ENCODE data around the gene PITPNC1.
"Not testable (repeated sequence)": the region's sequence is repeated elsewhere in the genome, so short reads cannot be mapped to it uniquely, and the experiment has no call there.

The PITPNC1 gene

DNA sequence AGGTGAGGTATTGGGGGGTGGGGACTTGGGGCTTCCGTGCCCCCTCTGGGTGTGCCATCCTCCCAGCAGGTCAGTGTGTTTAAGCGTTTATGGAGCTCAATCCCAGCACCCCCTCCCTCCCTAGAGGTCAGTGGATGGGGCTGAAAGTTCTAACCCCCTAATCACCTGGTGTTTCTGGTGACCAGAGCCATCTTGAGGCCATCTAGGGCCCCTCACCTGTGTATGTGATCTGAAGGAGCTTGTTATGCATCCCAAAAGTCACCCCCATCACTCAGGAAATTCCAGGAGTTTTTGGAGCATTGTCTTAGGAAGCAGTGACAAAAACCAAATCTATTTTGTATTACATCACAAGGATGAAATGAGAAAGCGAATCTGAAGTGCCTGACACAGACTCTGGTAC lies 272.8 kb downstream of the PITPNC1 start:
- Histone ChIP-seq H3K9ac (ENCODE audit: low read length in 2 of 2) (no peak overlapping the region), H3K4me3 (ENCODE audit: low read length in 2 of 2) (no peak overlapping the region), H3K27ac (ENCODE audit: low read length) (no peak overlapping the region), H3K4me1 (ENCODE audit: control insufficient read depth, insufficient read depth, low read length) (no peaks in the 10 kb centered on the region), H3K36me3 (ENCODE audit: control insufficient read depth in 2 of 2, insufficient read depth in 2 of 2, low read length in 2 of 2) (no peaks in the 10 kb centered on the region), H3K27me3 (ENCODE audit: control insufficient read depth in 1 of 2, insufficient read depth in 2 of 2, low read length in 2 of 2) (no peaks in the 10 kb centered on the region), H3K9me3 (ENCODE audit: control insufficient read depth in 2 of 2, low read length in 2 of 2) (no peaks in the 10 kb centered on the region)

DNA sequence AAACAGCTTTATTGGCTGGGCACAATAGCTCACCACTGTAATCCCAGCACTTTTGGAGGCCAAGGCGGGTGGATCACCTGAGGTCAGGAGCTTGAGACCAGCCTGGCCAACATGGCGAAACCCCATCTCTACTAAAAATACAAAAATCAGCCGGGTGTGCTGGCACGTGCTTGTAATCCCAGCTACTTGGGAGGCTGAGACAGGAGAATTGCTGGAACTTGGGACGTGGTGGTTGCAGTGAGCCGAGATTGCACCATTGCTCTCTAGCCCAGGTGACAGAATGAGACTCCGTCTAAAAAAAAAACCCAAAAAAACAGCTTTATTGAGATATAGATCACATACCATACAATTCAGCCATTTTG lies 274.1 kb downstream of the PITPNC1 start:
- not testable (repeated sequence) for H3K4me3 ChIP-seq (ENCODE audit: low read length in 2 of 2); H3K27me3 ChIP-seq (ENCODE audit: control insufficient read depth in 1 of 2, insufficient read depth in 2 of 2, low read length in 2 of 2); H3K9me3 ChIP-seq (ENCODE audit: control insufficient read depth in 2 of 2, low read length in 2 of 2); H3K36me3 ChIP-seq (ENCODE audit: control insufficient read depth in 2 of 2, insufficient read depth in 2 of 2, low read length in 2 of 2); H3K9ac ChIP-seq (ENCODE audit: low read length in 2 of 2); H3K4me1 ChIP-seq (ENCODE audit: control insufficient read depth, insufficient read depth, low read length); H3K27ac ChIP-seq (ENCODE audit: low read length)

- H3K36me3 ChIP-seq (ENCODE audit: control insufficient read depth in 2 of 2, insufficient read depth in 2 of 2, low read length in 2 of 2): no peaks in the 10 kb centered on the region
- no peaks in the 10 kb centered on the region for H3K27me3 ChIP-seq (ENCODE audit: control insufficient read depth in 1 of 2, insufficient read depth in 2 of 2, low read length in 2 of 2)
- H3K4me3 ChIP-seq (ENCODE audit: low read length in 2 of 2): no peak overlapping the region
- no peak overlapping the region for H3K27ac ChIP-seq (ENCODE audit: low read length)
- no peaks in the 10 kb centered on the region for H3K9me3 ChIP-seq (ENCODE audit: control insufficient read depth in 2 of 2, low read length in 2 of 2)
- no peak overlapping the region for H3K9ac ChIP-seq (ENCODE audit: low read length in 2 of 2)
- H3K4me1 ChIP-seq (ENCODE audit: control insufficient read depth, insufficient read depth, low read length): no peaks in the 10 kb centered on the region
These were observed 275.4 kb downstream of the PITPNC1 start for GRCh38 chr17:67652433-67652832.

GRCh38 chr17:67655478-67656148 lies 278.5 kb downstream of the PITPNC1 start:
- Histone ChIP-seq H3K9me3 (ENCODE audit: control insufficient read depth in 2 of 2, low read length in 2 of 2) (no peaks in the 10 kb centered on the region), H3K36me3 (ENCODE audit: control insufficient read depth in 2 of 2, insufficient read depth in 2 of 2, low read length in 2 of 2) (no peaks in the 10 kb centered on the region), H3K27ac (ENCODE audit: low read length) (no peak overlapping the region), H3K4me3 (ENCODE audit: low read length in 2 of 2) (no peak overlapping the region), H3K27me3 (ENCODE audit: control insufficient read depth in 1 of 2, insufficient read depth in 2 of 2, low read length in 2 of 2) (no peaks in the 10 kb centered on the region), H3K9ac (ENCODE audit: low read length in 2 of 2) (no peak overlapping the region), H3K4me1 (ENCODE audit: control insufficient read depth, insufficient read depth, low read length) (no peaks in the 10 kb centered on the region)

DNA sequence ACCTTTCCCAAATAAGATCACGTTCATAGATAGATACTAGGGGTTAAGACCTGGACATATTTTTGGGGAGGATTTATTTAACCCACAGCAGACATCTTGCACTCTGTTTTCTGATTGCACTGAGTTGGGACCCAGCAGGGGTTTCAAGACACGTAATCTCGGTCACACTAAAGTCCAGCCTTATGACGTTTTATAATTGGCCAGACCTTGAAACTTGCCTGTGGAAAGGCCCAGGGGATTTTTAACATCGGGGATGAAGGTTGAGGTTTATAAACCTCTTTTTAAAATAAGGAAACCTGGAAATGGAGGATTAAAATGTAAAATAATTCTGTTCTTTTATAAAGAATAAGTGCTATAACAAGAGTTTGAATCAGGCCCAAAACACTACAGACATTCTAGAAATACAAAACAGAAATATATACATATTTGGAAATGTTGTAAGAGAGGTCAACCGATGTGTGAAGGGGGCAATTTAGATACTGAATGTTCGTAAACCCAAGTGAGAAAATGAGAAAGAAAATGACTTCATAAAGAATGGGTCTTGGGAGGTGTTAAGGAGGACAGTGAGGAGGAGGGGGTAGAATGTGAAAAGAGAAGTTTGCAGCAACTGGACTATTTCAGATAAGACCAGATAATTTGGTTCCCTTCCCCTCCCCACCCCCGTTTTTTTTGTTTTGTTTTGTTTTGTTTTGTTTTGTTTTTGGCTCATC lies 279.6 kb downstream of the PITPNC1 start:
- Histone ChIP-seq H3K4me3 (ENCODE audit: low read length in 2 of 2) (no peak overlapping the region), H3K27ac (ENCODE audit: low read length) (no peak overlapping the region), H3K4me1 (ENCODE audit: control insufficient read depth, insufficient read depth, low read length) (no peaks in the 10 kb centered on the region), H3K36me3 (ENCODE audit: control insufficient read depth in 2 of 2, insufficient read depth in 2 of 2, low read length in 2 of 2) (no peaks in the 10 kb centered on the region), H3K27me3 (ENCODE audit: control insufficient read depth in 1 of 2, insufficient read depth in 2 of 2, low read length in 2 of 2) (no peaks in the 10 kb centered on the region), H3K9ac (ENCODE audit: low read length in 2 of 2) (no peak overlapping the region), H3K9me3 (ENCODE audit: control insufficient read depth in 2 of 2, low read length in 2 of 2) (no peaks in the 10 kb centered on the region)

- H3K36me3 ChIP-seq (ENCODE audit: control insufficient read depth in 2 of 2, insufficient read depth in 2 of 2, low read length in 2 of 2): no peaks in the 10 kb centered on the region
- no peaks in the 10 kb centered on the region for H3K9me3 ChIP-seq (ENCODE audit: control insufficient read depth in 2 of 2, low read length in 2 of 2)
- H3K9ac ChIP-seq (ENCODE audit: low read length in 2 of 2): no peak overlapping the region
- no peaks in the 10 kb centered on the region for H3K27me3 ChIP-seq (ENCODE audit: control insufficient read depth in 1 of 2, insufficient read depth in 2 of 2, low read length in 2 of 2)
- H3K4me3 ChIP-seq (ENCODE audit: low read length in 2 of 2): no peak overlapping the region
- H3K4me1 ChIP-seq (ENCODE audit: control insufficient read depth, insufficient read depth, low read length): no peaks in the 10 kb centered on the region
- H3K27ac ChIP-seq (ENCODE audit: low read length): no peak overlapping the region
These were observed 280.5 kb downstream of the PITPNC1 start for GRCh38 chr17:67657596-67657995.

DNA sequence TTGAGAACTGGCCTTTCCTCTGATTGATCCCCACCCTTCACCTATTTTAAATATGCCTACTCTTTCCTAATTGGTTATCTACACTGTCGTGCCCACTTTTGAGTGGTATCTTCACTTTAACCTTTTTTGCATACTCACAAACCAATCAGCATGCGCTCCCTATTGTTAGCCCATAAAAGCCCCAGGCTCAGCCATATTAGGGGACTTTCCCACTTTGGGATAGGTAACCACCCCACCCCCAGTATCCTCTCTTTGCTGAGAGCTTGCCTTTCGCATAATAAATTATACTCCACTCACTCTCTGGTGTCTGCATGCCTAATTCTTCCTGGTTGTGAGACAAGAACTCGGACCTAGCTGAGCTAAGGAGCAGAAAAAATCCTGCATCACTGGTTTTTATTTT lies 281.2 kb downstream of the PITPNC1 start:
- Histone ChIP-seq H3K4me3 (ENCODE audit: low read length in 2 of 2) (no peak overlapping the region), H3K27ac (ENCODE audit: low read length) (no peak overlapping the region), H3K27me3 (ENCODE audit: control insufficient read depth in 1 of 2, insufficient read depth in 2 of 2, low read length in 2 of 2) (no peaks in the 10 kb centered on the region), H3K9ac (ENCODE audit: low read length in 2 of 2) (no peak overlapping the region), H3K9me3 (ENCODE audit: control insufficient read depth in 2 of 2, low read length in 2 of 2) (no peaks in the 10 kb centered on the region), H3K36me3 (ENCODE audit: control insufficient read depth in 2 of 2, insufficient read depth in 2 of 2, low read length in 2 of 2) (no peaks in the 10 kb centered on the region), H3K4me1 (ENCODE audit: control insufficient read depth, insufficient read depth, low read length) (no peaks in the 10 kb centered on the region)

DNA sequence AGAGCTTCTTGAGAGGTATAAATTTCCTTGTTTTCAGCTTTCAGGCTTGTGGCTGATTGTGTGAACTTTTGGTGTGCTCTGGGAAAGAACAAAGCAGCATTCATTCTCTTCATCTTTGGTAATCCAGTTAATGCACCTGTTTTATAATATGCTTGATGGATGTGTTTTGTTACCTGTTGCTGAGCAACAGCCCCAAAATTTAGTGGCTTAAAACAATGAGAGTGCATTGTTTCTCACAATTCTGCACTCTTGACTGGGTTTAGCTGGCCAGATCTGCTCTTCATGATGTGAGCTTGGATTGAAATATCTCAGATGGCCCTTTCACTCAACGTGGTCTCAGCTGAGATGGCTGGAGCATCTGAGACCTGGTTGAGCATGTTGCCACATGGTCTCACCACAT lies 281.9 kb downstream of the PITPNC1 start:
- H3K27me3 ChIP-seq (ENCODE audit: control insufficient read depth in 1 of 2, insufficient read depth in 2 of 2, low read length in 2 of 2): no peaks in the 10 kb centered on the region
- H3K27ac ChIP-seq (ENCODE audit: low read length): no peak overlapping the region
- H3K36me3 ChIP-seq (ENCODE audit: control insufficient read depth in 2 of 2, insufficient read depth in 2 of 2, low read length in 2 of 2): no peaks in the 10 kb centered on the region
- no peak overlapping the region for H3K4me3 ChIP-seq (ENCODE audit: low read length in 2 of 2)
- no peaks in the 10 kb centered on the region for H3K4me1 ChIP-seq (ENCODE audit: control insufficient read depth, insufficient read depth, low read length)
- H3K9me3 ChIP-seq (ENCODE audit: control insufficient read depth in 2 of 2, low read length in 2 of 2): no peaks in the 10 kb centered on the region
- H3K9ac ChIP-seq (ENCODE audit: low read length in 2 of 2): no peak overlapping the region

DNA sequence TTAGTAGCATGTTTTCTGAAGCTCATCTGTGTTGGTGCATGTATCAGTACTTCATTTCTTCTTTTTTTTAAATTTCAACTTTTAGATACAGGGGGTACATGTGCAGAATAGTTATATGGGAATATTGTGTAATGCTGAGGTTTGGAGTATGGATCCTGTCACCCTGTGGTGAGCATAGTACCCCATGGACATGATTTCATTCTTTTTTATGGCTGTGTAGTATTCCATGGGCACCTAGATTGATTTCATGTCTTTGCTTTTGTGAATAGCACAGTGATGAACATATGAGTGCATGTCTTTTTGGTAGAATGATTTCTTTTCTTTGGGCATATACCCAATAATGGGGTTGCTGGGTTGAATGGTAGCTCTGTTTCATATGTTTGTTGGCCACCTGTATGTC lies 285.6 kb downstream of the PITPNC1 start:
- Histone ChIP-seq H3K27ac (ENCODE audit: low read length) (no peak overlapping the region), H3K36me3 (ENCODE audit: control insufficient read depth in 2 of 2, insufficient read depth in 2 of 2, low read length in 2 of 2) (no peaks in the 10 kb centered on the region), H3K4me3 (ENCODE audit: low read length in 2 of 2) (no peak overlapping the region), H3K4me1 (ENCODE audit: control insufficient read depth, insufficient read depth, low read length) (no peaks in the 10 kb centered on the region), H3K27me3 (ENCODE audit: control insufficient read depth in 1 of 2, insufficient read depth in 2 of 2, low read length in 2 of 2) (no peaks in the 10 kb centered on the region), H3K9me3 (ENCODE audit: control insufficient read depth in 2 of 2, low read length in 2 of 2) (no peaks in the 10 kb centered on the region), H3K9ac (ENCODE audit: low read length in 2 of 2) (no peak overlapping the region)

- Histone ChIP-seq H3K27ac (ENCODE audit: low read length) (no peak overlapping the region), H3K4me3 (ENCODE audit: low read length in 2 of 2) (no peak overlapping the region), H3K36me3 (ENCODE audit: control insufficient read depth in 2 of 2, insufficient read depth in 2 of 2, low read length in 2 of 2) (no peaks in the 10 kb centered on the region), H3K4me1 (ENCODE audit: control insufficient read depth, insufficient read depth, low read length) (no peaks in the 10 kb centered on the region), H3K27me3 (ENCODE audit: control insufficient read depth in 1 of 2, insufficient read depth in 2 of 2, low read length in 2 of 2) (no peaks in the 10 kb centered on the region), H3K9me3 (ENCODE audit: control insufficient read depth in 2 of 2, low read length in 2 of 2) (no peaks in the 10 kb centered on the region), H3K9ac (ENCODE audit: low read length in 2 of 2) (no peak overlapping the region)
These were observed 286.4 kb downstream of the PITPNC1 start for GRCh38 chr17:67663457-67663856.

DNA sequence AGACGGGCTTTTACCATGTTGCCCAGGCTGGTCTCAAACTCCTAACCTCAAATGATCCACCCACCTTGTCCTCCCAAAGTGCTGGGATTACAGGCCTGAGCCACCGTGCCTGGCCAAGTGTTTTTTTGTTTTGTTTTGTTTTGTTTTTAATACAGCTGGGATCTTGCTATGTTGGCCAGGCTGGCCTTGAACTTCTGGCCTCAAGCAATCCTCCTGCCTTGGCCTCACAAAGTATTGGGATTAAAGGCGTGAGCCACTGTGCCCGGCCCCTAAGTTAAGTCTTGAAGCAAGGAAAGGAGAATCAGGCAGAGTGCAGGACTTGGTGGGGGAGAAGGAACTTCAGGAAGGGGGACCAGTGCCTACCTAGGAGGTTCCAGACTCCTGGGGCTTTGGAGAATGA lies 288.9 kb downstream of the PITPNC1 start:
- no peaks in the 10 kb centered on the region for H3K4me1 ChIP-seq (ENCODE audit: control insufficient read depth, insufficient read depth, low read length)
- H3K4me3 ChIP-seq (ENCODE audit: low read length in 2 of 2): no peak overlapping the region
- no peak overlapping the region for H3K9ac ChIP-seq (ENCODE audit: low read length in 2 of 2)
- no peaks in the 10 kb centered on the region for H3K27me3 ChIP-seq (ENCODE audit: control insufficient read depth in 1 of 2, insufficient read depth in 2 of 2, low read length in 2 of 2)
- H3K27ac ChIP-seq (ENCODE audit: low read length): no peak overlapping the region
- H3K9me3 ChIP-seq (ENCODE audit: control insufficient read depth in 2 of 2, low read length in 2 of 2): no peaks in the 10 kb centered on the region
- no peaks in the 10 kb centered on the region for H3K36me3 ChIP-seq (ENCODE audit: control insufficient read depth in 2 of 2, insufficient read depth in 2 of 2, low read length in 2 of 2)

Measured in stomach smooth muscle (tissue), 2 donors.